HG03571 (cell line): ENCODE measurements around the gene MOCOS.
"Not testable (repeated sequence)": the region's sequence is repeated elsewhere in the genome, so short reads cannot be mapped to it uniquely, and the experiment has no call there.

Experiments
- ATAC-seq: cut with Tn5 transposase; IDR thresholded peaks from one replicate; pipeline ENCODE4 v1.9.1; 2021; ENCODE audit not compliant: unreplicated experiment

Gene MOCOS, protein sequence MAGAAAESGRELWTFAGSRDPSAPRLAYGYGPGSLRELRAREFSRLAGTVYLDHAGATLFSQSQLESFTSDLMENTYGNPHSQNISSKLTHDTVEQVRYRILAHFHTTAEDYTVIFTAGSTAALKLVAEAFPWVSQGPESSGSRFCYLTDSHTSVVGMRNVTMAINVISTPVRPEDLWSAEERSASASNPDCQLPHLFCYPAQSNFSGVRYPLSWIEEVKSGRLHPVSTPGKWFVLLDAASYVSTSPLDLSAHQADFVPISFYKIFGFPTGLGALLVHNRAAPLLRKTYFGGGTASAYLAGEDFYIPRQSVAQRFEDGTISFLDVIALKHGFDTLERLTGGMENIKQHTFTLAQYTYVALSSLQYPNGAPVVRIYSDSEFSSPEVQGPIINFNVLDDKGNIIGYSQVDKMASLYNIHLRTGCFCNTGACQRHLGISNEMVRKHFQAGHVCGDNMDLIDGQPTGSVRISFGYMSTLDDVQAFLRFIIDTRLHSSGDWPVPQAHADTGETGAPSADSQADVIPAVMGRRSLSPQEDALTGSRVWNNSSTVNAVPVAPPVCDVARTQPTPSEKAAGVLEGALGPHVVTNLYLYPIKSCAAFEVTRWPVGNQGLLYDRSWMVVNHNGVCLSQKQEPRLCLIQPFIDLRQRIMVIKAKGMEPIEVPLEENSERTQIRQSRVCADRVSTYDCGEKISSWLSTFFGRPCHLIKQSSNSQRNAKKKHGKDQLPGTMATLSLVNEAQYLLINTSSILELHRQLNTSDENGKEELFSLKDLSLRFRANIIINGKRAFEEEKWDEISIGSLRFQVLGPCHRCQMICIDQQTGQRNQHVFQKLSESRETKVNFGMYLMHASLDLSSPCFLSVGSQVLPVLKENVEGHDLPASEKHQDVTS

DNA sequence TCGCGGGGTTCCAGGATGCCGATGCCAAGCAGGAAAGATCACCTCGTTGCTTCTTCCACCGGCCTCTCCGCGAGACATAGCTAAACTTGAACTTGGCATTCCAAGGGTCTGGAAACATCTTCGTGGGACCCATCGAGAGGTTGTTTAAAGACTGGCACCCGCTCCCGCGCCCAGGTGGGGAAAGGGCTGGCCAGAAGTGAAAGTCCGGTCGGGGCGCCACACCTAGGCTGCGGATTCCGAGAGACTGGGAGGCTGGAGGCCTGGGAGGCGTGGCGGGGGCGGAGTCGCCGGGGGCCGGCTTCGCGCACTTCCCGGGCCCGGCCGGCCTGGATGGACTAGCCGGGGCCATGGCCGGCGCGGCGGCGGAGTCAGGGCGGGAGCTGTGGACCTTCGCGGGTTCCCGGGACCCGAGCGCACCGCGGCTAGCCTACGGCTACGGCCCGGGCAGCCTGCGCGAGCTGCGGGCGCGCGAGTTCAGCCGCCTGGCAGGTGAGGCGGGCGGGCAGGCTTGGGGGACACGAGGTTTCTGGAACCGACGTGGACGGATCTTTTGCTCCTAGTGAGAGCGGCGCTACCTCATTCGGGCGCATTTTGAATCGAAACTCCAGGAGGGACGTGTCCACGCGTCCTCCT, at the start of gene MOCOS:
Gene MOCOS (plus strand): TSS at position 305 of the 633 bp plus-strand sequence. CDS start 43 bp downstream, at position 348.
- peak; percentile 80 for ATAC-seq

DNA sequence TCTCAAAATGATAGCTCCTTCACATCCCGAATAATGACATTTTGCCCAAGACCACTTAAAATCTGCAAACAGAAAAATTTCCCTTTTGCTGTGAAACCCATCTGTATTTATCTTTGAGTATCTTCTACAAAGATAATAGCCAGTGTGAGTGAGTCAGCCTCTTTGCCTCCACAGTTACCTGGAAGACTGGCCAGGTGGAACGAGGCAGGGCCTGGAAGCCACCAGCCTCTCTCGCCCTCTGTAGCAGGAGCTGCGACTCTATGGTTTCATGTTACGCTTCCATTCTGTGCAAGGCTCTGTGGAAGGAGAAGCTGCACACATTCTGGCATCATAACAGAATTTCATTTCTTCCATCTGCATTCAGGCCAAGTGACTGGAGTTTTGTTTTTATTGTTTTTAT, 48.1 kb upstream of the MOCOS start:
- ATAC-seq = no peak

- ATAC-seq = no peak
Observed at GRCh38 chr18:36141576-36141975, 45.7 kb upstream of the MOCOS start.

DNA sequence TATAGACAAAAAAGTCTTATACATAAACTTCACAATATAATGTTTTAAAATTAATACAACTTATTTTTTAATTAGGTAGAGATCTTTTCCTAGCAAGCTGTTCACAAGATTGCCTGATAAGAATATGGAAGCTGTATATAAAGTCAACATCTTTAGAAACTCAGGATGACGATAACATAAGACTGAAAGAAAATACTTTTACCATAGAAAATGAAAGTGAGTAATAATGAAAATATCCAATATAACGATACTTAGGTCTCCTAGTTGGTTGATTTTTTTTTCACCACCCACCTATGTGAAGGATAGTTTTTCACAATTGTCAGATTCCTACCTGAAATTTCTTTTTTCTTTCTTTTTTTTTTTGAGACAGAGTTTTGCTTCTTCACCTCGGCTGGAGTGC, 44.5 kb upstream of the MOCOS start:
- no peak for ATAC-seq

DNA sequence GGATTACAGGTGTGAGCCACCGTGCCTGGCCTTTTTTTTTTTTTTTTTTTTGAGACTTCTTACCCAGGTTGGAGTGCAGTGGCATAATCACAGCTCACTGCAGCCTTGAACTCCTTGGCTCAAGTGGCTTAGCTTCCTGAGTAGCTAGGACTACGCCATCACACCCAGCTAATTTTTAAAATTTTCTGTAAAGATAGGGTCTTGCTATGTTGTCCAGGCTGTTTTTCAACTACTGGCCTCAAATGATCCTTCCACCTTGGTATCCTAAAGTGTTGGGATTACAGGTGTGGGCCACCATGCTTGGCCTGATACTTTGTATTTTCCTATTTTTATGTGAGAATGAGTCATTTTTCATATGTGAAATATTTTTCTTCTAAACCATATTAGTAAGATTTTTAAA, 43.9 kb upstream of the MOCOS start:
- no peak for ATAC-seq

- peak; percentile 92 for ATAC-seq
Observed at GRCh38 chr18:36149514-36150289, 37.6 kb upstream of the MOCOS start.

DNA sequence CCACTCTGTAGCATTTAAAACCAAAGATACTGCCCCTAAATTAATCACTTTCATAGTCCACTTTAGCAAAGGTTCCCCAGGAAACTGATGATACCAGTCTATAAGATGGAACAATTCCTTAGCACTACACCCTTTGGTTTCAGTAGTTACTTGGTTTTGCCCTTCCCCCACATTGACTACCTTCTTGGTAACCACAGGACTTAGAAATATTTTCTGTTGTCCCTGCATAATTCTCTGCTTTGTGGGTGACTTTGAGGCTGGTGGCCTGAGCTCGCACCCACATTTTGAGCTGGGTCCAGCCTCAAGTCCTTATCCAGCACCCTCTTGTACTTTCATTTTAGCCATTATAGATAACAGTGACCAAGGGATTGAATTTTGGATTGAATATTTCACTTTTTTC, 34.5 kb upstream of the MOCOS start:
- ATAC-seq = no peak

- ATAC-seq = no peak
Observed at GRCh38 chr18:36153203-36153602, 34.1 kb upstream of the MOCOS start.

GRCh38 chr18:36153771-36154170, 33.5 kb upstream of the MOCOS start:
- ATAC-seq = no peak

- ATAC-seq = no peak
Observed at GRCh38 chr18:36155851-36156757, 31.2 kb upstream of the MOCOS start.

DNA sequence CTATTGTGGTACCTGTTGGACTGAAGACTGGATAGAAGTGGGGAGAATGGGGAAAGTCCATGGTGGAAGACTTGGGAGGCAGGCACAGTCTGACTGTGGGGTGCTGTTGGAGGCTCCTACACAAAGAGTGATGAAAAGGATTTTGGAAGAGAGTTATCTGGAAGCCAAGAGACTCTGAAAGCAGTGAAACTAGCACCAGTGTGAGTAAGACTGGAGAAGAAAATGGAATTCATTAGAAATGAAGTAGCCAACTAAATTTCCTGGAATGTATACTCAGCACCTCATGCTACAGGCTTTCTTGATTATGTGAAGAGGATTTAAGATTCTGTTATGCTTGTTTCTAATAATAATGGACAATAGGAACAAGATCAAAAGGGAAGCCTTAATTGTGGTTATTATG, 29.9 kb upstream of the MOCOS start:
- ATAC-seq = no peak

DNA sequence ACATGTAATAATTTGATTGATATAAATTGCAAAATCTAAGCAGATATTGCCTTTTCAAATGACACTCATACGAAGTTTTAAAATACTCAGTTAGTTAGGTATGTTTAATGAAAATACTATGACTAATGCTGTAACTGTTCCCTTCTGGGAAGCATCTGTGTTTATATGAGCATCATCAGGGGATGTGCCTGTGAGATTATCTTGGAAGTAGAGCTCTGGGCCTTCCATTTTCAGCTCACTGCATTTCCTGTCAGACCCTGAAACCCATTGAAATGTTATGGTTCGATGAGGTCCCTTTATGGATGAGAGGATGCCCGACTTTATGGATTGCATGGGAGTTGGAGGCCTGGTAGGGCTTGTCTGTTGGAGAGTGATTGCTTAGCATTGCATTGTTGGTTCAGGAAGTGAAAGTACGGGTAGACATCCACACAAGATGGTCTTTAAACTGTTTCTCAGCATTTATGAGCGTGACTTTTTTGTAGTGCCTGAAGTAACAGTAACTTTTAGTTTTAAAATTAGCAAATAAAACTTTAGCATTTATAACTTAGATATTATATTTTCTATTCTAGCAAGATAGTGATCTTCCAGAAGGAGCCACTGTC, 28.9 kb upstream of the MOCOS start:
- ATAC-seq = no peak

GRCh38 chr18:36160959-36161371, 26.3 kb upstream of the MOCOS start:
- ATAC-seq = no peak

DNA sequence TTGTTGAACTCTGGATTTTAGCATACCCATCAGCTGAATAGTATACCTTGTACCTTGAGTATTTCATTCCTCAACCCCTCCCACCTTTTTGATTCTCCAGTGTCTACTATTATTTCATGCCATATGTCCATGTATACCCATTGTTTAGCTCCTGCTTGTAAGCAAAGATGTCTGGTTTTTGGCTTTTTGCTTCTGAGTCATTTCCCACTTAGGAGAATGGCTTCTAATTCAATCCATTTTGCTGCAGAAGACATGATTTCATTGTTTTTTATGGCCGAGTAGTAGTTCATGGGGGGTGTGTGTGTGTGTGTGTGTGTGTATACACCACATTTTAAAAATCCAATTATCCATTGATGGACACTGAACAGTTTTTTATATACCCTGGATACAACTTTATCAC, 24.3 kb upstream of the MOCOS start:
- ATAC-seq = no peak

GRCh38 chr18:36167692-36168218, 19.5 kb upstream of the MOCOS start:
- no peak for ATAC-seq

DNA sequence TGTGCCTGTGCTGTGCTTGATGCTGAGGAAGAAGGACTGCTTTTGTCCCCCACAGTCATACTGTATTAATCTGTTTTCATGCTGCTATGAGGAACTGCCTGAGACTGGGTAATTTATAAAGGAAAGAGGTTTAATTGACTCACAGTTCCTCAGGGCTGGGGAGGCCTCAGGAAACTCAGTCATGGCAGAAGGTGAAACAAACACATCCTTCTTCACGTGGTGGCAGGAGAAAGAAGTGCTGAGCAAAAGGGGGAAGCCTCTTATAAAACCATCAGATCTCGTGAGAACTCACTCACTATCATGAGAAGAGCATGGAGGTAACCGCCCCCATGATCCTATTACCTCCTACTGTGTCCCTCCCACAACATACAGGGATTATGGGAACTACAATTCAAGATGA, 19.0 kb upstream of the MOCOS start:
- not testable (repeated sequence) for ATAC-seq

- ATAC-seq = no peak
Observed at GRCh38 chr18:36169938-36170337, 17.4 kb upstream of the MOCOS start.

DNA sequence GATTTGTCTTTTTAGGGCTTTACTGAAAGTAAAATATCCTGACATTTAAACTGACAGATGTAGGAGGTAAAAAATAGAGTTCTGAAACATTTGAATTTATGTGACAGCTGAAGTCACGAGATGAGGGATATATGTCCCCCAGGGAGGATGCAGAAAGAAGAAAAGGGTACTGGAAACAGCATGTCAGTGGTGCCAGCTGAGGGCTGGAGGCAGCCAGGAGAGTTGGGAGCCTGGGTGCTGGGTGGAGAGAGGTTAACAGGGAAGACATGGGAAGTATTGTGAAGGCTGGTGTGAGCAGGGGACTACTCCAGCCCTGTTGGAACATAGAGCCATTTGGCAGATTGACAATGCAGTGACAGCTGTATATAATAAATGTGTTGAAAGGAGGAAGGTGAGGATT, 11.8 kb upstream of the MOCOS start:
- ATAC-seq = no peak

- no peak for ATAC-seq
Observed at GRCh38 chr18:36176177-36176584, 11.1 kb upstream of the MOCOS start.
